Endothelial cell of umbilical vein (primary cell): ENCODE measurements around the gene ADD2.

Source experiments
- EZH2 ChIP-seq: IDR thresholded peaks from 2 replicates; pipeline ENCODE4 v1.6.1; 2012; ENCODE audit warnings: borderline replicate concordance, low read depth, mild to moderate bottlenecking, moderate library complexity, low read length, inconsistent platforms; ENCODE audit not compliant: severe bottlenecking
- FOS ChIP-seq: IDR thresholded peaks from 2 replicates; pipeline ENCODE4 v1.6.1; 2011; ENCODE audit warnings: mild to moderate bottlenecking, low read length, moderate library complexity, borderline replicate concordance; ENCODE audit not compliant: insufficient read depth
- JUN ChIP-seq: IDR thresholded peaks from 2 replicates; pipeline ENCODE4 v1.6.1; 2011; ENCODE audit warnings: borderline replicate concordance, low read depth; ENCODE audit not compliant: insufficient read length, insufficient read depth
- MYC ChIP-seq: IDR thresholded peaks from one replicate; pipeline ENCODE4 v1.6.1; 2011; ENCODE audit warnings: mild to moderate bottlenecking, low read depth, low read length
- POLR2A ChIP-seq: IDR thresholded peaks from 2 replicates; pipeline ENCODE4 v1.6.1; 2012; ENCODE audit warnings: low read depth, mild to moderate bottlenecking, control low read depth, low read length
- POLR2AphosphoS5 ChIP-seq: IDR thresholded peaks from 2 replicates; pipeline ENCODE4 v1.6.1; 2012; ENCODE audit warnings: low read depth, mild to moderate bottlenecking, control low read depth, low read length, moderate library complexity; ENCODE audit not compliant: insufficient read depth
- TF ChIP-seq, protein P1 (sequence below), 2 donors: IDR thresholded peaks; 1 replicate in 1 of 2; 2 replicates in 1 of 2; pipeline ENCODE4 v1.5.1; 2011; ENCODE audit warnings: low read length in 2 of 2, mild to moderate bottlenecking in 2 of 2, moderate library complexity in 2 of 2, control low read depth in 1 of 2, inconsistent platforms in 1 of 2, low read depth in 1 of 2; ENCODE audit not compliant: insufficient read depth in 1 of 2; ENCODE audit errors: extremely low read depth in 1 of 2
- TF ChIP-seq, protein P2 (sequence below): IDR thresholded peaks from 2 replicates; pipeline ENCODE4 v1.6.1; 2011; ENCODE audit not compliant: insufficient read depth, insufficient read length

DNA sequence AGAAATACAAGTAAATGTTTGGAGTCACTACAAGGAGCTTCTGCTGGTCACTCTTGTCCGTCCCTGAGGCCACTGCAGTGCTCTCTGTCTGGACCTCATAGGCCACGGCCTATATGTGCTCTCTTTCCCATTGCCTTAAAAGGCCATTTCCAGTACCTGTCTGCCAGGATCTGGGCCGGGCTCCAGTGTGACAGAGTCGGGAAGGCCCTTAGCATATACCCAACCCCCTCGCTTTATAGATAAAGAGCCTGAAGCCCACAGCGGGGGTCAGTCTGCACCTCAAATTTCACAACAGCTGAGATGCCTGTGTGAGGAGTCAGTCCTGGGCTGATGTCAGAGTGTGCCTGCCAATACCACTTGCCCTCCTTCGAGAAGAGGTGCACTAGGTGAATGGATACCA, 39.9 kb downstream of the ADD2 start:
- TF ChIP-seq, protein P1, sequence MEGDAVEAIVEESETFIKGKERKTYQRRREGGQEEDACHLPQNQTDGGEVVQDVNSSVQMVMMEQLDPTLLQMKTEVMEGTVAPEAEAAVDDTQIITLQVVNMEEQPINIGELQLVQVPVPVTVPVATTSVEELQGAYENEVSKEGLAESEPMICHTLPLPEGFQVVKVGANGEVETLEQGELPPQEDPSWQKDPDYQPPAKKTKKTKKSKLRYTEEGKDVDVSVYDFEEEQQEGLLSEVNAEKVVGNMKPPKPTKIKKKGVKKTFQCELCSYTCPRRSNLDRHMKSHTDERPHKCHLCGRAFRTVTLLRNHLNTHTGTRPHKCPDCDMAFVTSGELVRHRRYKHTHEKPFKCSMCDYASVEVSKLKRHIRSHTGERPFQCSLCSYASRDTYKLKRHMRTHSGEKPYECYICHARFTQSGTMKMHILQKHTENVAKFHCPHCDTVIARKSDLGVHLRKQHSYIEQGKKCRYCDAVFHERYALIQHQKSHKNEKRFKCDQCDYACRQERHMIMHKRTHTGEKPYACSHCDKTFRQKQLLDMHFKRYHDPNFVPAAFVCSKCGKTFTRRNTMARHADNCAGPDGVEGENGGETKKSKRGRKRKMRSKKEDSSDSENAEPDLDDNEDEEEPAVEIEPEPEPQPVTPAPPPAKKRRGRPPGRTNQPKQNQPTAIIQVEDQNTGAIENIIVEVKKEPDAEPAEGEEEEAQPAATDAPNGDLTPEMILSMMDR (IDR thresholded peaks at IDR 0.05; ENCODE audit: extremely low read depth in 1 of 2, insufficient read depth in 1 of 2, low read depth in 1 of 2, low read length in 2 of 2): no peak
- TF ChIP-seq POLR2A: no peak
- TF ChIP-seq MYC: no peak
- TF ChIP-seq EZH2: no peak
- TF ChIP-seq, protein P2, sequence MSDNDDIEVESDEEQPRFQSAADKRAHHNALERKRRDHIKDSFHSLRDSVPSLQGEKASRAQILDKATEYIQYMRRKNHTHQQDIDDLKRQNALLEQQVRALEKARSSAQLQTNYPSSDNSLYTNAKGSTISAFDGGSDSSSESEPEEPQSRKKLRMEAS: no peak
- TF ChIP-seq POLR2AphosphoS5: no peak
- no peak for TF ChIP-seq JUN
- TF ChIP-seq FOS: no peak
